Fibroblast of gingiva (primary cell): ENCODE measurements around the gene DDX4.
A peak's percentile ranks its signal among the peaks of the same experiment; 100 is the strongest.
"Not testable (repeated sequence)": the region's sequence is repeated elsewhere in the genome, so short reads cannot be mapped to it uniquely, and the experiment has no call there.

ENCODE experiments used
- DNase-seq: peaks from one replicate; pipeline ENCODE4 v3.0.0-alpha.2; 2011; ENCODE audit warnings: low read depth

Gene DDX4

DNA sequence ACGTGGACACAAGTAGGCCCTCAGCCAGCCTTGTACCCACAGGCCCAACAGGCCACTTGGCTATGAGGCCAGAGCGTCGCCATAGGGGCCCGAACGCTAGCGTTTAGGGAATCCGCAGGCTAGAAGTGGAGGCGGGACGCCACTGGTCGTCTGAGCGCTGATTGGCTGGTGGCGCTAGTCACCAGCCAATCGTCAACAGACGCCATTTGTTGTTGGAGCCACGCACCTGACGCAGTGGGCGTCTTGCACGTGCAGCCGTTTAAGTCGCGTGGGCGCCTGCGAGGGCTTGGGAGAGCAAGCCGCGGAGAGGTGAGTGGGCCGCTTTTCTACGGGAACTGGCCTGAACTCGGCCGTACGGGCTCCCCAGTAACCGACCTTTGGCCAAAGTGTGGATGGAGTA lies at the start of gene DDX4:
Gene DDX4, plus strand, starts transcription at position 269 of the 400 bp plus-strand sequence. CDS start 903 bp downstream, outside the sequence.
- no peak for DNase-seq

DNA sequence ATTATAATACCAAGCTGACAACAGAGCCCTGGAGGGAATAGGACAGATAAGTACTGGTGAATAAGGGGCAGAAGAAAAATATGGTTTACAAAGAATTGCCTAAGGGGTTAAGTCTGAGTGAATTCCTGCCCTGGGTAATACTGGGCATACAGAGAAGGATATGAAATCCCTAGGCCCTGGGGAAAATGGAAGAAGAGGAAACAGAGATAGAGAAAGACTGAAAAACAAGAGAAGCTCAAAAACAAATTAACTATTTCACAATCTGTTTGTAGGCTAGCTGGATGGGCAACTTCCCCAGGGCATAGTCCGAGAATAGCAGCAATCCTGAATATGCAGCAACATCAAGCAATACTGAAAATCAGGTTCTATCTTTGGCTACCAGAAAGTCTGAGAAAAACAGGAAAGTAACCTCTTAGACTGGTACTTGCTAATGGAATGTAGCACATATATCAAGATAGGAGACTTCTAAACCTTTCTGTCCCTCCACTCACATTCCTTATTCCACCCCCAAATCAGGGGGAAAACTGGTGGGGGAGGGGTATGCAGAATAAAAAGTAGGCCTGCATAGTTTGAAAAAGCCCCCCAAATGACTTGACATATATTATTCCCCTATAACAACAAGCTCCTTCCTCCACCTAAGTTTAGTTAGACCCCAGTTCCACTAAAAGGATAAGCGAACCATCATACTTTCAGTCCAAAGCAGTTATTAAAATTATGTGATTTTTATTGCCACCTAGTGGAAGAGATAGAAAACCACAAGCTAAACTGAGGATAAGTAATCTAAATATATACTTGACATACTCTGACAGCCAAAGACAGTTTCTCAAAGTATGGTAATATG lies 46.4 kb upstream of the DDX4 start:
- peak; percentile 72 for DNase-seq

GRCh38 chr5:55692106-55692417 lies 45.8 kb upstream of the DDX4 start:
- no peak for DNase-seq

GRCh38 chr5:55692509-55692908 lies 45.4 kb upstream of the DDX4 start:
- DNase-seq, result no peak

DNA sequence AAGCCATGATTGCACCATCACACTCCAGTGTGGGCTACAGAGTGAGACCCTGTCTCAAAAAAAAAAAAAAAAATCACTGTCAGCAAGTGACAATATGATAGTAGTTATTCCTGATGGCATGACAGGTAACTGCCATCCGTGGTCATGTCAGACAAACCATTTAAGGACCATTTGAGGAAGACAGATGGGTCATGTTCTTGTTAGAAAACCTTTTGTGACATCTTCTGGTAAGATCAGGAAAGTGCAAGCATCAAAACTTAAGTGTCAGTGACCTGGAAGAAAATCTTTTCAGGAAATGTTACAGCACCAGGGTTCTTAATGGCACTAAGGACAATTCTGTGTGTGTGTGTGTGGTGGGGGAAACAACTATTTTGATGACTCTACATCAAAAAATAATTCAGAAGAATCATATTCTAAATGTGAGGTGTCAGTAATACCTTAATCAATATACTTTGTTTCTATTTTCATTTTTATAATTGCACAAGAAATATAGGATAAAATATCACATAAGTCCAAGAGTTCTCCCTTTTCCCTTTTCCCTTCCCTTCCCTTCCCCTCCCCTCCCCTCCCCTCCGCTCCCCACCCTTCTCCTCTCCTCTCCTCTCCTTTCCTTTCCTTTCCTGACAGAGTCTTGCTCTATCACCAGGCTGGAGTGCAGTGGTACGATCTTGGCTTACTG lies 43.6 kb upstream of the DDX4 start:
- peak; percentile 37 for DNase-seq

DNA sequence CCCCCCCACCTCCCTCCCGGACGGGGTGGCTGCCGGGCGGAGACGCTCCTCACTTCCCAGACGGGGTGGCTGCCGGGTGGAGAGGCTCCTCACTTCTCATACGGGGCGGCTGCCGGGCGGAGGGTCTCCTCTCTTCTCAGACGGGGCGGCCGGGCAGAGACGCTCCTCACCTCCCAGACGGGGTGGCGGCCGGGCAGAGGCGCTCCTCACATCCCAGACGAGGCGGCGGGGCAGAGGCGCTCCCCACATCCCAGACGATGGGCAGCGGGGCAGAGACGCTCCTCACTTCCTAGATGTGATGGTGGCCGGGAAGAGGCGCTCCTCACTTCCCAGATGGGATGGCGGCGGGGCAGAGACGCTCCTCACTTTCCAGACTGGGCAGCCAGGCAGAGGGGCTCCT lies 41.2 kb upstream of the DDX4 start:
- DNase-seq, result not testable (repeated sequence)

DNA sequence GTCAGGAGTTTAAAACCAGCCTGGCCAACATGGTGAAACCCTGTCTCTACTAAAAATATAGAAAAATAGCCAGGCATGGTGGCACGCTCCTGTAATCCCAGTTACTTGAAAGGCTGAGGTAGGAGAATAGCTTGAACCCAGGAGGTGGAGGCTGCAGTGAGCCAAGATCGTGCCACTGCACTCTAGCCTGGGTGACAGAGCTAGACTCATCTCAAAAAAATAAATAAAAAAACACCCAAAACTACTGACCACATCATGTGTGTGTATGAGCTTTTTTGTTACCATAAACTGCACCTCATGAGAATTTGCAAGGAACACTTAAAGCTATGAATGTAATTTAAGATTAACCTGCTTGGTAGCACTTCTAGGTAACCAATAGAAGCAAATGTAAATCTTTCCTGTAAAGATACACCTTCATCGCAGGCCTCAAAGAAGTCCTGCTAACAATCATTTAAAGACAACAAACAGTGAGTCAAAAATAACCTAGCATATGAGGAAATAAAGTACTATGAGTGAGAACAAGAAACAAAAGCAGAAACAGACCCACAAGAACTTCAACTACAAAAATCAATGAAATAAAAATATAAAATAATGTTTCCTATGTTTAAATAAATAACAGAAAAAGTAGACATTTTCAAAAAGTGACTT lies 38.7 kb upstream of the DDX4 start:
- DNase-seq, result no peak

DNA sequence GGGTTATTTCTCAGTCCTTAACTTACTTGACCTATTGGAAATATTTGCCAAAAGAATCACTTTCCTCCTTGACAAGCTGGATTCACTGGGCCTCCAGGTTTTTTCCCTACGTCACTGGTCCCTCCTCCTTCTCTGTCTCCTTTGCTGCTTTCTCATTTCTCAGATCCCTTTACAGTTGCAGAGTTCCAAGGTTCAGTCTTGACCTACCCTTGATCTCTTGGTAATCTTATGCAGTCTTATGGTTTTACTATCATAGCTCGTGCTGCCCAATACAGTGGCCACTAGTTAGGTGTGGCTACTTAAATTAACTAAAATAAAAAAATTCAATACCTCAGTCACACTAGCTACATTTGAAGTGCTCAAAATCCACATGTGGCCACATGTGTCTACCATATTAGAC lies 37.1 kb upstream of the DDX4 start:
- no peak for DNase-seq

GRCh38 chr5:55701462-55702103 lies 36.3 kb upstream of the DDX4 start:
- no peak for DNase-seq

DNA sequence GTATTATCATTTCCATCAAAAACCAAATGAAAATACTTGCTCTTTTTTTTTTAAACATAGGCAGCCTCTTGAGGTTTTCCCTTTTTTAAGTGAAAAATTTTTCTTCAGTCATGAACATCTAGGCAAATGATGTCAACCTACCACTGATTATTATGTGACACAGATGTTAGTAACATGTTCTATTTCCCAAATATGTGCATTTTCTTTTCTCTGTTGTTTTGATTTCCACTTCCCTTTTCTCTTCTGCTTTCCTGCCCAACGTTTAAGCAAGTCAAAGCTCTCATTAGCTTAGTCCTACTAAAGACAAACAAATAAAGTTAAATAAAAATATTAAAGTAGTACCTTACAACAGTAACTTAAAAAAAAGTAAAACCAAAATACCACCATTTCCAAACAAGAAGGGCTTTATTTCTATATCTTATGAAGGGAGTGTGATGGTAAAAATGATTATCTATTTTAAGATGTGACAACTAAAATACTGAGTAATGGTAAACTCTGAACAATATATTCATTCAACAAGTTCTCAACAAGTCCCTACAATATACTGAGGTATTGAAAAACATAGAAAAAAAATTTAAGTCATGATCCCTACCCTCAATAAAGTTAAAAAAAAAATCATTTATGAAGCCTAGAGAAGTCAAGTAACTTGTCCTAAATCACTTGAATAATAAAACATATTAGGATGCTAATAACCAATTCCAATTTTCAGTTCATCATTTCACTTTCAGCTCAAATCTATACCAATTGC lies 35.1 kb upstream of the DDX4 start:
- no peak for DNase-seq

DNA sequence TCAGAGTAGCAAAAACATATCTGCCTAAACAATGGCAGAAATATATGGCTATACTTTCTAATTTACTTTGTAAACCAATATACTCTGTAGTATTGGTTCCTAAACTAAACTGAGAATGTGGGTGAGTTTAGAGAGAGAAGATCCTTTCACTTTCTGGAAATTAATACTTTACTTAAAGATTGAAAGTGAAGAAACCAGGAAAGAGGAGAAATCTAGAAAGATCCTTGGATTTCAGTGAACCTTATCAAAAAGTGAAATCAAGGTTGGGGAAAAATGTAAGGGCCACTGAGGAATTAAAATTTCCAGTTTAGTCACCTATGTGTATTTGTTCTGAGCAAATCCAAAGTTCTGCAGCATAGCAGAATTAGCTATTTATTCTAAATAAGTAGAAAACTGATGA lies 31.6 kb upstream of the DDX4 start:
- no peak for DNase-seq

DNA sequence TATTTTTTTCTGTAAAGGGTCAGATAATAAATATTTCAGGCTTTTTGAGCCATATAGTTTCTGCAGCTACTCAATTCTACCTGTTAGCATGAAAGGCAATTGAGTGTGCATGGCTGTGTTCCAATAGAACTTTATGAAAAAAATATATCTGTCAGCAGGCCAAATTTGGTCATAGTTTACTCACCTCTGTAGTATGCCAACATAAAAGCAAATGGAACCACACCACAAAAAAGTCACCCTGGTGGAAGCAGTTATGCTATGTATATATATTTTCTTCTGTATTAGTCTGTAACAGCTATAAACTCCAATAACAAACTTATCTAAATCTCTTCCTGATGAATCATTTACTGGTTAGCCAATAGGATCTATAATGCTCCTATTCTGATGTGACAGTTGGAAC lies 29.1 kb upstream of the DDX4 start:
- DNase-seq, result no peak

DNA sequence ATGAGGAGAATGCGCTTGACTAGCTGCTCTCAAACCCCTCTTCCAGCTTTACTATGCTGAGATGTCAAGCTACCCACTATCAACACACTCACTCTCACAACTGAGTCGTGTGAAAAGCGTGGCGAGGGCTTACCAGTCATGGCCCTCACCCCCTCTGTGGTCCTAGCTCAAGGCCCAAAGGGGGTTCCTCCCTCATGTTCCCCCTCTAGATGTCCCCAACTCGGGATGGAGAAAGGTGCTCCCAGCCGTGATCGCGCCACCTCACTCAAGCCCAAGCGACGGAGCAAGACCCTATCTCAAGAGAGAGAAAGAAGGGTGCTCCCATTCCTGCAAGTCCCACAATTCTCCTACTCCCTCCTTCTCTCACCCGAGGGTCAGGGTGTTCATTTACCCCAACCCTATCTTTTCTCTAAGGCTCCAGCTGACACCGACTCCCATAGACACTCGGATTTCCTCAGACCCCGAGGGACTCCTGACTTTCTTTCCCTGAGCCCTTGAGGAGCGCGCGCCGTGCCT lies 26.3 kb upstream of the DDX4 start:
- DNase-seq, result no peak

DNA sequence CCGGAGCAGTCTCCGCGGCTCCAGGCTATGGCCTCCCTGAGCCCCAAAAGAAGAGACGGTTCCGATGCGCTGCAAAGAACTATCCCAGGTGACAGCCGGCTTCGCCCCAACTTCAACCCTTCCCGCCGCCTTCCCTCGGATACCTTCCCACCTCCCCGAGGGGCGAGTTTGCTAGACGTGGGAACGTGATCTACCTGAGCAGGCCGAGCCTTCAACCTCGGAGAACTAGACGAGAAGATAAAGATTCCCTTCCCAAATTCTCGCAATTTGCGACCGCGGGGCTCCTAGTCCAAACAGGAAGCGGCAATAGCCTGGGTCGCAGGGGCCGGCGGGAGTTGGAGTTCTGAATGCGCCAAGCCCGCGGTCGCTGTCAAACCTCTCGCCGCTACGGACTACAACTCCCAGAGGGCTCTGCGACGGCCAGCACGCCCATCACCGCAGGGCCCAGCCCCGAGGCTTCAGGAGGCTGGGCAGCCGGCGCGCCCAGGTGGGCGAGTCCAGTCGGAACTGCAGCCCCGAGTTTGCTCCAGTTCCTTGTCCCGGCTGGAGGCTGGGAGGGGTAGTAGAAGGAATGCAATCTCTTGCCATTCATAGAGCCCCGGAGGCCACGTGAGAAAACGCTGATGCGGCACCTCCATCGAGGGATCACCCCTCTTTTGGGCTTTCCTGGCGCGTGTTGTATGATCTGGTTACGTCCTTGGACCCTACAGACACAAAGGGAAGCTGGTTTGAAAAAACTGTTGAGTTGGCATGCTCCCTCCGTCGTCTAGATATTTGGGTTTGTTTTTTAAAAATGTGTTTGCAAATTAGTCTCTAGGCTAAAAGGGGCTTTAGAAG lies 25.6 kb upstream of the DDX4 start, which contains the start of gene SLC38A9:
Gene SLC38A9, minus strand, starts transcription at position 302 of the 837 bp plus-strand sequence. CDS start 14,366 bp downstream, outside the sequence.
- DNase-seq, result peak; percentile 92

DNA sequence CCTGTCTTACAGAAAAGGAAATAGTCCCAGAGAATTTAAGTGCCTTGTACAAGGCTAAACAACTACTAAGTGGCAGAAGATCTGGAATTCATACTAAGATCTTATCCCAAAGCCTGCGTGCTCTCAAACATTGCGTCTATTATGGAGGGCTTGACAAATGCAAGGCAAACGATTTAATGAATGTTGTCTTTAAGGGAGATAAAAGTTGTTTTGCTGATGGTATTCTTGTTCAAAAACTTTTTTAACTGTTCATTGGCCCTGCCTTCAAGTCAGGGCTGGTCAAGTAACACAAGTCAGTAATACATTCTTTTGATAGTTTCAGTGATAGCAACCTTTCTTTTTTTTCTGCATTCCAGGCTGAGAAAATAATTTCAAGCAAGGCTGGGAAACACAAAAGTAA lies 24.0 kb upstream of the DDX4 start:
- no peak for DNase-seq

DNA sequence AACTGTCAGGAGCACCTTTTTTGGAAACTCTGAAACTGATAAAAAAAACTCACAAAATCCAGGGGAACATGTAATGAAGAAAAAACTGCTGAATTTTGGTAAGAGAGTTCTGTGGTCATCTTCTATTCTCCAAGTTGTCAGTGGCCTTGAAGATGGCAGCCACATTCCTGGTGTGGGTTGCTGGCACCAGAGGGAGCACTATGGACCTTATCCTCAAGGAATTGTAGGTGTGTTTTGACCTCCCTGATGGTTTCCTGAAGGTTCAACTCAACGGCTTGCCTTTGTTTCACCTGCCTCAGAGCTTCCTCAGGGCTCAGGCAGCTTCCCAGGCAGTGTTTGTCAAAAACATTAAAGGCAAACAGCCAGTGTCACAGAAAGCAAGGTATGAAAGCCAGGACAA lies 23.5 kb upstream of the DDX4 start:
- no peak for DNase-seq

- DNase-seq, result no peak
These were observed 23.1 kb upstream of the DDX4 start for GRCh38 chr5:55714749-55715148.

DNA sequence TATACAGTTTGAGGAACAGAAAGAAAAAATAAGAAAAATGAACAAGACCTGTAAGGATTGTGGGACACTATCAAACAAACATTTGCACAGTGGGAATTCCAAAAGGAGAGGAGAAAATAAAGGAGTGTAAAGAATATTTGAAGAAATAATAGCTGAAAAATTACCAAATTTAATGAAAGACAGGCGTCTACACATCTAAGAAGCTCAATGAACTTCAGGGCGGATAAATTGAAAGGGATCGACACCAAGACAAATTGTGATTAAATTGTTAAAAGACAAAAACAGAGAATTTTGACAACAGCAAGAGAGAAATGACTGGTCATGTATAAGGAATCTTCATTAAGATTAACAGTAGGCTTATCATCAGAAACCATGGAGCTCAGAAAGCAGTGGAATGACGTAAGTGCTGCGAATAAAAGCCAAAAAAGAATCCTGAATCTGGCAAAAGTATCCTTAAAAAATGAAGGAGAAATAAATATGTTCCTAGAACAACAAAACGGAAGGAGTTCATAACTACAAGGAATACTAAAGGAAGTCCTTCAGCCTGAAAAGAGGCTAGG lies 22.3 kb upstream of the DDX4 start:
- no peak for DNase-seq

DNA sequence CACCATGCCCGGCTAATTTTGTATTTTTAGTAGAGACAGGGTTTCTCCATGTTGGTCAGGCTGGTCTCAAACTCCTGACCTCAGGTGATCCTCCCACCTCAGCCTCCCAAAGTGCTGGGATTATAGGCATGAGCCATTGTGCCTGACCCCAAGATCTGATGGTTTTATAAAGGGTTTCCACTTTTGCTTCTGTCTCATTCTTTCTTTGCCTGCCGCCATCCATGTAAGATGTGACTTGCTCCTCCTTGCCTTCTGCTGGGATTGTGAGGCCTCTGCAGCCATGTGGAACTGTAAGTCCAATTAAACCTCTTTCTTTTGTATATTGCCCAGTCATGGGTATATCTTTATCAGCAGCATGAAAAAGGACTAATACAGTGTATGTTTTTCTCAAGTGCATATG lies 18.8 kb upstream of the DDX4 start:
- not testable (repeated sequence) for DNase-seq

GRCh38 chr5:55720188-55720703 lies 17.6 kb upstream of the DDX4 start:
- DNase-seq, result no peak
